ENCODE data around the gene RTBDN. TPM values are rescaled to one million over a fixed set of nuclear protein-coding genes. Genes with fewer than 3 reads are reported as not detected.

Gene RTBDN
- total and polyA plus RNA-seq, 2 experiments from 2014 or later, result 4.1 to 4.6 TPM

DNA sequence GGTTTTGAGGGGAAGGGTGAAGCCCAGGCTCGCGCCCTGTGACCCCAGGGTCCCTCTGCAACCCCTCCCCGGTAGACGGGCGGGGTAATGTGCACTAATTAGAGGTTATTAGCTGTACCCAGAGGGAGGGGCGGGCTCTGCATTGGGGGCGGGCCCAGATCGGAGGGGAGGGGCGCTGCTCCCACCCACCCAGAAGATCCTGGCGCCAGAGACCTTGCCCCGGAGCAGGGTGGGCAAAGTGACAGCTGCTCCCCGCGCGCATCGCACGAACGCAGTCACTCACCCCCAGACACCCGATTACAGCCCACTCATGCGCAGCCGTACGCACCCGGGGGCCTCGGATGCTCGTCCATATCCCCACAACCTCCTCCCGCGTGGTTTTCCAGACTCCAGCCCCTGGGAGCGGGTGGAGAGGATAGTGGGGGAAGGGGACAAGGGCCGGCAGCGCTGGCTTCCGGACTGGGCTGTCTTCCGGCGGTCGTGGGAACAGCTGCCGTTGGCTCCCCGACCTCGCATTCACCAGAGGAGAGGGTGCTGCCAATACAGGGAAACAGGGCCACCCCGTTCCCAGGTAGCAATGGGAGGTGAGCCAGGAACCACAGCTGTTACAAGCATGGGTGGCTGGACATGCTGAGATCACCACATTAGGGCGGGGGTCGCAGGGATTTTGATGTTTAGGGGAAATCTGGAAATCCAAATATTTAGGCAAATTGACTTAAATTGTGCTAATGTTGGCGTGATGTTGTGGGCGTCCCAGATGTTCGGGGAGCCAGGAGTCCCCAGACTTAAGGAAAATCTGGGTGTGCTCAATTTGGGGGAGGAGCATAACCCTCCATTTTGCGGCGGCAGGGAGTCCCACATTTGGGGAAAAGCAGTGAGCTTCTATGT lies 56.1 kb downstream of the RTBDN start:
- TF ChIP-seq JUNB (IDR thresholded peaks at IDR 0.05; ENCODE audit: unreplicated experiment), result no peak
- TF ChIP-seq EZH2phosphoT487 (IDR thresholded peaks at IDR 0.05; ENCODE audit: unreplicated experiment), result no peak
- TF ChIP-seq, protein P1, sequence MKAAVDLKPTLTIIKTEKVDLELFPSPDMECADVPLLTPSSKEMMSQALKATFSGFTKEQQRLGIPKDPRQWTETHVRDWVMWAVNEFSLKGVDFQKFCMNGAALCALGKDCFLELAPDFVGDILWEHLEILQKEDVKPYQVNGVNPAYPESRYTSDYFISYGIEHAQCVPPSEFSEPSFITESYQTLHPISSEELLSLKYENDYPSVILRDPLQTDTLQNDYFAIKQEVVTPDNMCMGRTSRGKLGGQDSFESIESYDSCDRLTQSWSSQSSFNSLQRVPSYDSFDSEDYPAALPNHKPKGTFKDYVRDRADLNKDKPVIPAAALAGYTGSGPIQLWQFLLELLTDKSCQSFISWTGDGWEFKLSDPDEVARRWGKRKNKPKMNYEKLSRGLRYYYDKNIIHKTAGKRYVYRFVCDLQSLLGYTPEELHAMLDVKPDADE (IDR thresholded peaks at IDR 0.05), result no peak
- no peak for TF ChIP-seq NANOG (IDR thresholded peaks at IDR 0.05; ENCODE audit: borderline replicate concordance)
- TF ChIP-seq POLR2AphosphoS5 (IDR thresholded peaks at IDR 0.05; ENCODE audit: low read depth), result peak; percentile 47
- no peak for TF ChIP-seq ZNF114 (CRISPR knock-in tag; IDR thresholded peaks at IDR 0.05)
- TF ChIP-seq REST (IDR thresholded peaks at IDR 0.05; ENCODE audit: unreplicated experiment), result no peak
- TF ChIP-seq ZNF331 (CRISPR knock-in tag; IDR thresholded peaks at IDR 0.05; ENCODE audit: low read depth), result no peak
- H3K27ac ChIP-seq (ENCODE audit: low read depth), result peak overlapping the region; percentile 79
- Mint-ChIP-seq H3K4me3 (peak overlapping the region; percentile 84), H3K9me3 (no peaks in the 10 kb centered on the region; the same call in 2 of the 3 replicates), H3K27me3 (ENCODE audit: insufficient read depth, low read depth, poor library complexity) (peaks cover 16% of the 10 kb centered on the region), H3K4me1 (peaks cover 29% of the 10 kb centered on the region), H3K36me3 (ENCODE audit: low read depth) (peaks cover 14% of the 10 kb centered on the region), H3K27ac (peak overlapping the region; percentile 30; the same call in 1 of the 2 replicates)
- H3K9me2 ChIP-seq (ENCODE audit: insufficient read depth), result no peaks in the 10 kb centered on the region
- peak overlapping the region; percentile 83 for H3K4me3 ChIP-seq
- peaks cover 6% of the 10 kb centered on the region; the same call in 1 of the 2 replicates for H3K79me2 ChIP-seq (replicated peaks; ENCODE audit: insufficient read depth)
- H3K4me1 ChIP-seq (ENCODE audit: insufficient read depth), result peaks cover 18% of the 10 kb centered on the region
- ATAC-seq (peak; percentile 21), DNase-seq (ENCODE audit: low spot score) (peak; percentile 68)
- H3K4me2 ChIP-seq, result peak overlapping the region; percentile 98
- peaks cover 38% of the 10 kb centered on the region for H3F3A ChIP-seq (replicated peaks; ENCODE audit: low read depth)
- H2AFZ ChIP-seq, result peak overlapping the region; percentile 96
- H3K27me3 ChIP-seq (ENCODE audit: insufficient read depth), result no peaks in the 10 kb centered on the region
- H4K20me1 ChIP-seq (replicated peaks; ENCODE audit: insufficient read depth), result no peaks in the 10 kb centered on the region; the same call in 1 of the 2 replicates
- 0 out of 2 replicates have a peak, but pooled peaks cover 7% of the 10 kb centered on the region for H3K36me3 ChIP-seq (ENCODE audit: insufficient read depth)

All from GM23338 (cell line).